ENCODE results near the gene C9orf43.
A peak's percentile ranks its signal among the peaks of the same experiment; 100 is the strongest.

The C9orf43 gene

GRCh38 chr9:113477058-113477457, 66.5 kb downstream of the C9orf43 start:
- DNase-seq, result no peak
- no peaks in the 10 kb centered on the region for H3K36me3 Mint-ChIP-seq (ENCODE audit: low read depth)
- H3K4me3 Mint-ChIP-seq, result no peak overlapping the region
- no peak overlapping the region for H3K27ac Mint-ChIP-seq
- H3K27me3 Mint-ChIP-seq, result peaks cover 9% of the 10 kb centered on the region
- no peak for ATAC-seq
- no peaks in the 10 kb centered on the region for H3K9me3 Mint-ChIP-seq
- H3K4me1 Mint-ChIP-seq, result peaks cover 21% of the 10 kb centered on the region

- Mint-ChIP-seq H3K27me3 (peaks cover 9% of the 10 kb centered on the region), H3K4me3 (no peak overlapping the region), H3K4me1 (peaks cover 19% of the 10 kb centered on the region), H3K27ac (no peak overlapping the region), H3K9me3 (no peaks in the 10 kb centered on the region), H3K36me3 (ENCODE audit: low read depth) (no peaks in the 10 kb centered on the region)
- ATAC-seq (no peak), DNase-seq (no peak)
Measured at GRCh38 chr9:113477661-113478060, 67.1 kb downstream of the C9orf43 start.

- Mint-ChIP-seq H3K4me3 (no peak overlapping the region), H3K36me3 (ENCODE audit: low read depth) (no peaks in the 10 kb centered on the region), H3K27ac (no peak overlapping the region), H3K9me3 (no peaks in the 10 kb centered on the region), H3K4me1 (peaks cover 19% of the 10 kb centered on the region), H3K27me3 (peaks cover 9% of the 10 kb centered on the region)
- DNase-seq, result peak; percentile 68
- peak; percentile 83 for ATAC-seq
Measured at GRCh38 chr9:113479174-113479621, 68.7 kb downstream of the C9orf43 start.
